Transverse colon (tissue), 4 donors: ENCODE data around the gene PTBP3. TPM values are rescaled to one million over a fixed set of nuclear protein-coding genes. Genes with fewer than 3 reads are reported as not detected.

Source experiments
- DNase-seq: peaks from one replicate; pipeline ENCODE4 v3.0.0-alpha.2; 2019
- H3K27ac ChIP-seq, 4 donors: fragments of 200-600 bp; sonication (generic); 2 replicates each; pipeline ENCODE4 v1.5.1; 2016 to 2018; ENCODE audit warnings: inconsistent platforms in 4 of 4
- H3K27me3 ChIP-seq: fragments of 200-600 bp; sonication (generic); 2 replicates; pipeline ENCODE4 v1.5.1; 2017; ENCODE audit warnings: inconsistent platforms
- H3K36me3 ChIP-seq, 4 donors: fragments of 200-600 bp; sonication (generic); 2 replicates each; pipeline ENCODE4 v1.5.1; 2017 to 2019; ENCODE audit warnings: inconsistent platforms in 4 of 4
- H3K4me1 ChIP-seq, 4 donors: fragments of 200-600 bp; sonication (generic); 2 replicates each; pipeline ENCODE4 v1.5.1; 2017 to 2020; ENCODE audit warnings: inconsistent platforms in 4 of 4
- H3K4me3 ChIP-seq, 4 donors: fragments of 200-600 bp; sonication (generic); 1 replicate in 1 of 4; 2 replicates in 3 of 4; pipeline versions ENCODE4 v1.5.1 to v1.6.1; 2017 to 2019; ENCODE audit warnings: inconsistent platforms in 4 of 4
- H3K9me3 ChIP-seq, 2 donors: fragments of 200-600 bp; sonication (generic); 2 replicates each; pipeline ENCODE4 v1.5.1; 2017 to 2019; ENCODE audit warnings: inconsistent platforms in 2 of 2
- CTCF ChIP-seq, 5 experiments: fragments of 200-600 bp in 3 of 5; fragments of 450-650 bp in 2 of 5; sonication (generic) in 3 of 5; IDR thresholded peaks; 1 replicate in 2 of 5; 2 replicates in 3 of 5; pipeline ENCODE4 v1.5.1; 2016 to 2017; ENCODE audit warnings: antibody characterized with exemption in 5 of 5, inconsistent platforms in 3 of 5, mild to moderate bottlenecking in 2 of 5, moderate library complexity in 1 of 5
- EP300 ChIP-seq: sonication (generic); formaldehyde crosslinking; IDR thresholded peaks from one replicate; pipeline ENCODE4 v1.6.1; 2017; ENCODE audit warnings: antibody characterized with exemption, low read depth
- POLR2A ChIP-seq: fragments of 450-650 bp; IDR thresholded peaks from one replicate; pipeline ENCODE4 v1.6.1; 2016; ENCODE audit warnings: antibody characterized with exemption, mild to moderate bottlenecking, moderate library complexity
- POLR2AphosphoS5 ChIP-seq, 3 donors: sonication (generic); formaldehyde crosslinking; IDR thresholded peaks; one replicate each; pipeline ENCODE4 v1.6.1; 2016; ENCODE audit warnings: antibody characterized with exemption in 3 of 3
- WGBS, 2 donors: methylation state at CpG; one replicate each; pipeline ENCODE4 v1.1.5; 2018; ENCODE audit warnings: low coverage in 1 of 2; 5-methylcytosine and 5-hydroxymethylcytosine counted together
- in situ Hi-C, 4 donors: fragments of 200-750 bp; cut with MboI; loops; one replicate each; pipeline versions ENCODE4 v1.15.0 to v1.15.1; 2017; ENCODE audit warnings: low sequenced_read_pairs in 3 of 4, low pct_ligation_motif_present in 1 of 4, low pct_unique_long_range_greater_than_20kb in 1 of 4
- intact Hi-C: fragments of 100-400 bp; cut with DNase I; formaldehyde crosslinking; loops from one replicate; pipeline ENCODE4 v1.15.1; 2023; ENCODE audit warnings: low total_unique reads
- total RNA-seq, 4 donors: library from RNA; depleted of rRNA; stranded (reverse); fragments of >200 nt; gene quantifications; one replicate each; pipeline ENCODE4 v1.1.0, GENCODE V29; 2016

Gene PTBP3
- total RNA-seq, 4 donors from 2014 or later, result 25.3 to 96.9 (median 54.7) TPM

- no peak for DNase-seq
- no peaks in the 10 kb centered on the region for H3K27me3 ChIP-seq
- TF ChIP-seq EP300, result no peak
- no peak for TF ChIP-seq CTCF (IDR thresholded peaks at IDR 0.05)
- TF ChIP-seq POLR2A, result no peak
- no peak for TF ChIP-seq POLR2AphosphoS5 (IDR thresholded peaks at IDR 0.05)
- WGBS, 2 donors, result 93 to 100% methylated on average over 1 to 4 of the region's 4 CpGs
- H3K9me3 ChIP-seq, result no peaks in the 10 kb centered on the region
- no peak overlapping the region for H3K4me3 ChIP-seq
- H3K27ac ChIP-seq, result no peak overlapping the region
- H3K36me3 ChIP-seq, result no peaks in the 10 kb centered on the region
- intact Hi-C loops (no loop called here), in situ Hi-C loops (no loop called here)
- H3K4me1 ChIP-seq, result peaks cover 0 to 3% (median 0%) of the 10 kb centered on the region in 4 donors
These were observed 146.7 kb downstream of the PTBP3 start for GRCh38 chr9:112186695-112187094.

- in situ Hi-C loops, result no loop called here
- TF ChIP-seq POLR2A, result no peak
- TF ChIP-seq EP300, result no peak
- TF ChIP-seq POLR2AphosphoS5 (IDR thresholded peaks at IDR 0.05), result no peak
- TF ChIP-seq CTCF (IDR thresholded peaks at IDR 0.05), result no peak
- intact Hi-C loops, result no loop called here
- Histone ChIP-seq H3K4me1 (peaks cover 0 to 12% (median 0%) of the 10 kb centered on the region in 4 donors), H3K36me3 (no peaks in the 10 kb centered on the region), H3K4me3 (no peak overlapping the region), H3K27me3 (no peaks in the 10 kb centered on the region), H3K27ac (no peak overlapping the region), H3K9me3 (no peaks in the 10 kb centered on the region)
- DNase-seq, result no peak
- 90 to 91% methylated on average over 2 of the region's 2 CpGs for WGBS, 2 donors
These were observed 148.5 kb downstream of the PTBP3 start for GRCh38 chr9:112184946-112185345.

- intact Hi-C loops (no loop called here), in situ Hi-C loops (no loop called here)
- Histone ChIP-seq H3K36me3 (no peaks in the 10 kb centered on the region), H3K9me3 (no peaks in the 10 kb centered on the region), H3K27me3 (no peaks in the 10 kb centered on the region), H3K4me1 (peaks cover 0 to 16% (median 0%) of the 10 kb centered on the region in 4 donors), H3K27ac (no peak overlapping the region), H3K4me3 (no peak overlapping the region)
- TF ChIP-seq EP300 (no peak), POLR2A (no peak), CTCF (IDR thresholded peaks at IDR 0.05) (no peak), POLR2AphosphoS5 (IDR thresholded peaks at IDR 0.05) (no peak)
- WGBS, 2 donors, result 80 to 82% methylated on average over 3 of the region's 3 CpGs
- DNase-seq, result no peak
These were observed 149.2 kb downstream of the PTBP3 start for GRCh38 chr9:112184221-112184620.

- in situ Hi-C loops (no loop called here), intact Hi-C loops (no loop called here)
- Histone ChIP-seq H3K4me1 (peaks cover 0 to 28% (median 10%) of the 10 kb centered on the region in 4 donors), H3K27ac (no peak overlapping the region), H3K4me3 (no peak overlapping the region), H3K27me3 (no peaks in the 10 kb centered on the region), H3K9me3 (no peaks in the 10 kb centered on the region), H3K36me3 (no peaks in the 10 kb centered on the region)
- 18 to 33% methylated on average over 3 of the region's 3 CpGs for WGBS, 2 donors
- TF ChIP-seq EP300 (no peak), CTCF (IDR thresholded peaks at IDR 0.05) (no peak), POLR2A (no peak), POLR2AphosphoS5 (IDR thresholded peaks at IDR 0.05) (no peak)
- DNase-seq, result no peak
These were observed 153.0 kb downstream of the PTBP3 start for GRCh38 chr9:112180387-112180881.
